HG02870 (cell line): ENCODE results near the gene PARM1.

Source experiments
- ATAC-seq: cut with Tn5 transposase; IDR thresholded peaks from one replicate; pipeline ENCODE4 v1.9.1; 2021; ENCODE audit warnings: mild to moderate bottlenecking, moderate library complexity; ENCODE audit not compliant: unreplicated experiment

Gene PARM1

GRCh38 chr4:74932832-74933561 is at the start of gene PARM1:
TSS of gene PARM1 (plus strand) at chr4:74933116. CDS start at chr4:74933328, 212 bp downstream.
- peak; percentile 67 for ATAC-seq

GRCh38 chr4:74884266-74884665 is 48.6 kb upstream of the PARM1 start:
- no peak for ATAC-seq

DNA sequence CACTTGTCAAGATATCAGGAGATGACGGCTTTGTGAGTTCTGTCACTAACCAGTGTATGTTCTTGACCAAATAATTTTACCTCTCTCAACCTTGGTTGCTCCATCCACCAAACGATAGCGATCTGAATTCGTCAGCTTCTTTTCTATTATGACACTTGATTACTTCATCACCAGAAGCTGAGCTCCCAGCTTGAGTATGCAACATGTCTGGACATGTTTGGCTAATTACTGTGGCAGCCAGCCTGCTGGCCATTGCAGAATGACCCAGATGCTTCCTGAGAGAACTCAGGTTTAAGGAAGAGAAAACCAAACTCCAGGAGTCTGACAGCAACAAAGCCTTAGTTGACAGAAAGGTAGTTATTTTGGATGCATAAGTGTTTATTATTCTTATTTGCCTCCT is 46.4 kb upstream of the PARM1 start:
- no peak for ATAC-seq

GRCh38 chr4:74890341-74890740 is 42.6 kb upstream of the PARM1 start:
- ATAC-seq, result no peak

DNA sequence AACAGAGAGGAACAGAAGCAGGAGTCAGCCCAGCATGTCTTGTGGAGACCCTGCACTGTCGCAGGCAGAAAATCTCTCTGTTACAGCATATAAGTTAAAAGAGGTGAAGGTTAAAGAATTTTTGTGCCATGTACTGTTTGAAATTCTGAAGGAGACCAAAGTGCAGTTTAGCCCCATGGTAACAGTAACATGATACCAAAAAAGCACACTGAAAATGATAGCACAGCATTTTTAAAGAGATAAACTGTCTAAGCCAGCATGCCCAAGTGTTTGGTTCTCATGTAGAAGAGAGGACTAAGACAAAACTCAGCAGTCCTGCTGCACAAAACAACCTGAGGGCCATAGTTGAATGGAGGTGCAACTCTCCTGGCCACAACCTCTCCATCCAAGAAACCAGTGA is 41.9 kb upstream of the PARM1 start:
- no peak for ATAC-seq

- ATAC-seq, result no peak
Measured at GRCh38 chr4:74893171-74893570, 39.7 kb upstream of the PARM1 start.

GRCh38 chr4:74896595-74896994 is 36.3 kb upstream of the PARM1 start:
- ATAC-seq, result no peak

DNA sequence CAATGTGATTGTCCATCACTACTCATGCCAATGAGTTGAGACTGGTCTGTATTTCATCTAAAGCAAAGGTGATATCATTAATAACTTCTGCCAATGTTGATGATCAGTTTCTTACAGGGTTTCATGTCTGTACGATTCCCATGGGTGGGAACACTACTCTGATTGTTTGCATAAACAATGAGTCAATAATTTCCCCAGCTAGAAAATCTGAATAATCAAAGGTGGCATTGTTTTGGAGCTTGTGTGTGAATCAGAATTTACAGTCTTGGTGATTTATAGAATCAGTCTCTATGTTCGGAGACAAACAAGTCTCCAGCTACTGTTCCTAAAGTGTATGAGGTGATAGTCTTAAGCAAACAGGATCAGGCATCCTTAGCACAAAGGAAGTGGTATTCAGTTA is 35.5 kb upstream of the PARM1 start:
- ATAC-seq, result no peak

GRCh38 chr4:74900862-74901261 is 32.1 kb upstream of the PARM1 start:
- ATAC-seq, result no peak

GRCh38 chr4:74904509-74905065 is 28.3 kb upstream of the PARM1 start:
- ATAC-seq, result no peak

DNA sequence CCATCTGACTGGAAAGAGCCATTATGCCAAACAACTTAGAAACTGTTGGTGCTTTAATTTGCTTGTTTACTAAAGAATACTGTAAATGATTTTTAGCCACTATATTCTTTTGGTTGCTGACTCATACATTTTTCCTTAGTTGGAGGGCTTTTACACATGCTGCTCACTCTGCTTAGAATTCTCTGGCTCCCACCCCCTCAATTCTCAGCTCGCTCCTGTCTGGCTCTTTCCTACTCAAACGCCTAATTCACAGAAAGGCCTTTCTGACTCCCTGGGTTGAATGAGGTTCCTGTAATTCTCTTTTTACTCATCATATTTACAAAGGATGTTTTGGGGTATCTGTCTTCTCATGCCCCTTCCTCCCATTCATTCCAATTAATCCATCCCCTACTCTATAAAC is 26.1 kb upstream of the PARM1 start:
- ATAC-seq, result no peak

DNA sequence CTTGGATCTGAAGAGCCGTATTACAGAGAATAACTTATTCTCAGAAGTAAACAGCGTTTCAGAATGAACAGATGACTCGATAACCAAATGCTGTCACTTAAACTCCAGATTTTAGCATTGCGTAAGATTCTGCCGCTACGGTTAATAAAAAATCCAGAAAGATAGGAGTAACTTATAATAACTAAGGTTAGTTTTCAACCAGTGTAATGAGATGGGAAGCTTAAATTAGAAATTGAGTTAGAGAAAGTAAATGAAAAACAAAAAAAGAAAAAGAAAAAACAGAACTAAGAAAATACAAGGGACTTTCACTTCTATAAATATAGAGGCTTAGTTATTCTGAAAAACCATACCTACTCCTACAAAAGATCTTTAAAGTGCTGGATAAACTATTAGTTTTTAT is 13.1 kb upstream of the PARM1 start:
- ATAC-seq, result peak; percentile 53

DNA sequence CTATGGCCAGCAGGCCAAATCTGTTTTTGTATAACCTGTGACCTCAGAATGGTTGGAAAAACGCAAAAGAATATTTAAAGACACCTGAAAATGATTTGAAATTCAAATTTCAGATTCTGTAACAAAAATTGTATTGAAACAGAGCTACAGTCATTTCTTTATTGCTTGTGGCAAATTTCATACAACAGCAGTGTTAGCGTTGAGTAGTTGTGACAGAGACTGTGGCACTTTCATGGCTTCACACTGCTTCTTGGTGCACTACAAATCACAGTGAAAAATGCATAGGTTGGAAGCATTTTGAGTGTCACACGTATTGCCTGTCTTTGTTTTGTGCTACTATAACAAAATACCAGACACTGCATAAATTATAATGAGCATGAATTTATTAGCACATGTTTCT is 12.2 kb upstream of the PARM1 start:
- ATAC-seq, result peak; percentile 55

- ATAC-seq, result no peak
Measured at GRCh38 chr4:74921490-74921889, 11.4 kb upstream of the PARM1 start.

DNA sequence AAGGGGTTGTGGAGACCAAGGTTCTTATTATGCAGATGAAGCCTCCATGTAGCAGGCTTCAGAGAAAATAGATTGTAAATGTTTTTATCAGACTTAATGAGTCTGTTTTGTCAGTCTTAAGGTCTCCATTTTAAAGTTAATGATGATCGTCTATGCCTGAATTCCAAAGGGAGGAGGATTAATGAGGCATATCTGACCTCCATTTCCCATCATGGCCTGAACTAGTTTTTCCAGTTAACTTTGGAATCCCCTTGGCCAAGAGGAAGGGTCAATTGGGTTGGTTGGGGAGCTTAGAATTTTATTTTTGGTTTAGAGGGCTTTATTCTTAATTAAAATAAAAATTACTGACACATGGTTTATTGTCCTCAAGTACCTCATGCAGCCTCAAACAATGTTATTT is 6.9 kb upstream of the PARM1 start:
- ATAC-seq, result no peak

DNA sequence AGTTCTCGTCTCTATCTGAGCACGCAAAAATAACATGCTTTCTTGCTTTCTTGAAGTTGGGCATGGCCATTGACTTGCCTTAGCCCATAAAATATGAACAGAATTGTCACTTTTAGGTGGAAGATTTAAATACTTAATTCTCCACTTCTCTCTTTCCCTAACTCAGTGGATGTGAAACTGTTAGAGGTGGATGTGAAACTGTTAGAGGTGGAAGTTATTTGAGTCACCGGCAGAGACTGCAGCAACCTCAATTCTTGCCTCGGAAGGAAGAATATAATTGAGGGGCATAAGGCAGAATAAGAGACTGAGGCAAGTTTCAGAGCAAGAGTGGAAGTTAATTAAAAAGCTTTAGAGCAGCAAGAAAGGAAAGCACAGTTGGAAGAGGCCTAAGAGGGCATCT is 2.8 kb upstream of the PARM1 start:
- peak; percentile 47 for ATAC-seq

DNA sequence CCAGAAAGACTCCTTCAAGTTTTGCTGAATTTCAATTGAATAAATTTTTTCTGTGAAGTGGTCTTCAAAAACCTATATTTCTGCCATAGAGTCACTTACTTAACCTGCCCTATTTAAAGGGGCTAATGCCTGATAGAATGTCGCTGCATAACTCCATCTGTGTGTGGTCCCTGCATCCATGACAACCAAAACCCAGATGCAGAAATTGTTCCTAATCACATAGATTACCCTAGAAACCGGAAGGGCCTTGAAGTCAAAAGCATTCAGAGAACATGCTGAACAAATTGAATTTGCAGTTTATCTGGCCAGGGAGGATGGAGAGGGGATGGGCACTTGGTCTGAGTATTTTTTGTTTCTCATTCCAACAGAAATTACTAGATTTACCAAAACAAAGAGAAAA is 1.5 kb upstream of the PARM1 start:
- no peak for ATAC-seq

GRCh38 chr4:74932010-74932409 is 906 bp upstream of the PARM1 start:
- no peak for ATAC-seq

- no peak for ATAC-seq
Measured at GRCh38 chr4:74933562-74934015, 673 bp downstream of the PARM1 start.

DNA sequence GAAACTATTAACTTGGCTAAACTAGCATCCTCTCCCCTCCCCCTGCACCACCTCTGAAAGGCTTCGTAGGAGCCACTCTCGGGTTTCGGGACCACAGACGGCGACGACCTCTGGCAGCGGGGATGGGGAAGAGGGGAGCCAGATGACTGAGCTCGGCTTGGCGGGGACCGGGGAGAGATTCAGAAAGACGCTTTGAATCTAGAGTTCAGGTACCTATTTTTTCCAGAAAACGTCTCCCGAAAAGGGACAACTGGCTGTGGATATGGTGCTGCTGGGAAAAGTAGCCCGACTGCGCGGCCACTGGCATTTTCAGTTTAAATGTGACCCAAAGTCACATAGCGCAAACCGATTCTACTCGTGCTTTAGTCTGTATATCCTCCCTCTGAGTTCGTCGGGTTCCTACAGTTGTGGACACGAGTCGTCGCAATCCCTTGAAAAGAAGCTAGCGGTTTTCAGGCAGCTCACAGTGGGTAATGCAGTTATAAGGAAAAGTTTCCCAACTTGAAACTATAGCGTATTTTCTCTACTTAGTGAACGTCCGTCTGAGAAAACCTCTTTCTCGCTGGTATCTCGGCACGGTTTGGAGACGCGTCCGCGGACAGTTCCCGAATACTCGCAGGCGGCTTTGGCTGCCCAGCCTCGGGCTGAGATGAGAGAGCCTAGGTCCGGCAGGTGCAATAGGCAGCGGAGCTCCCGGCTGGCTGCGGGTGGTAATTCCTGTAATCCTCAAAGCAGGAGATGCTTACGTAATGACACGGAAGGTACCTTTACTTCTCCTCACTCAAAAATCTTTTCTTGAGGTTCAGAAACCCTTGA is 1.3 kb downstream of the PARM1 start:
- ATAC-seq, result no peak

DNA sequence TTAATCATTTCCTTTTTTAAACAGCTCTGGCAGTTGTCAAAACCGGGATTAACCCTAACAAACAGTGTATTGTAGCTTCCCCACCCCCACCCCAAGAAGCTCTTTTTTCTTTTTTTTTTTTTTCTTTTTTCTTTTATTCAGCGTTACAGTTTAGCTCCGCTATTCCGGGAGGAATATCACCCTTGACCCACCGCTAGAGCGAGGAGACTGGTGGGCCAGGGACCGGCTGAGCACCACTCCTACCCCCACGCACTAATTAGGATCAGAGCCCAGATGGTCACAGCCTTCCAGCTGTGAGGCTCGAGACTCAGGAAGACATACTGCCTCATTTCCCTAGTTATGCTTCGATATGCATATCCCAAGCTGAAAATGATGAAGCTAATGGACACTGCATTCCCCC is 2.0 kb downstream of the PARM1 start:
- ATAC-seq, result no peak

- no peak for ATAC-seq
Measured at GRCh38 chr4:74941123-74941522, 8.2 kb downstream of the PARM1 start.
